ENCODE results near the gene ABCB9.

The ABCB9 gene

GRCh38 chr12:122998316-122998715, 32.1 kb upstream of the ABCB9 start:
- TF ChIP-seq CTCF (IDR thresholded peaks at IDR 0.05; ENCODE audit: insufficient read depth, missing control alignments): no peak
- FAIRE-seq (no peak), DNase-seq (ENCODE audit: insufficient read length, low spot score) (no peak)

- TF ChIP-seq CTCF (IDR thresholded peaks at IDR 0.05; ENCODE audit: insufficient read depth, missing control alignments): no peak
- no peak for FAIRE-seq
- no peak for DNase-seq (ENCODE audit: insufficient read length, low spot score)
Observed at GRCh38 chr12:122997343-122998250, 31.3 kb upstream of the ABCB9 start.

DNA sequence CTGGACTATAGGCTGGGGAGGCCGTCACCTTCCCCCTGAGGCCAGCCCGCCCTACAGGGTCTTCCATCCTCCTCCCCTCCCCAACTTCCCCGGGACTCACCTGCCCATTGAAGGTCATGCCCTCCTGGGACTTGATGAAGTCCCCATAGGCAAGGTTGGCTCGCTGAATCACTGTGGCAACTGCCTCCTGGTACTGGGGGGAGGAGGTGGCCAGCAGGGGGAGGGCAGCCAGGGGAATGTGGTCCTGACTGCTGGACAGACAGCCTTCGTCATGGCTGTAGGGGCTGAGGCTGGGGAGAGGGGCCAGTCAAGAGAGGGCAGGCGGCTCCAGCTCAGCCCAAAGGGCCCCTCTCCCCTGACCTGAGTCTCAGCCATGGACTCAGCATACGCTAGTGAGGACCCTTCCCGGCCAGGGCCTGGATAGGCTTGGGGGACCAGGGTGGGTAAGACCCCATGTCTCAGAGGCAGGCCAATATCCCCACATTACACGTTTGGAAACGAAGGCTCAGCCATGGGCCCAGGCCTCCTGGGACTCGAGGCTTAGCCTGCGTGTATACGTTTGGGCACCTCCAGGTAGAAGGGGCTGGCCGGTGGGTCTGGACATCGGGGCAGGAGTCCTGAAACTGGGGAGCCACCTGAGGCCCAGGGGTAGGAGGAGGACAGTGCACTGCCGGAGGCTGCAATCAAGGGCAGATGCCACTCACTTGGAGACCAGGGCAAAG, 30.5 kb upstream of the ABCB9 start:
- FAIRE-seq (no peak), DNase-seq (ENCODE audit: insufficient read length, low spot score) (no peak)
- TF ChIP-seq CTCF (IDR thresholded peaks at IDR 0.05; ENCODE audit: insufficient read depth, missing control alignments): no peak

GRCh38 chr12:122996188-122996601, 29.9 kb upstream of the ABCB9 start:
- DNase-seq (ENCODE audit: insufficient read length, low spot score): no peak
- TF ChIP-seq CTCF (IDR thresholded peaks at IDR 0.05; ENCODE audit: insufficient read depth, missing control alignments): no peak
- FAIRE-seq: no peak

GRCh38 chr12:122995503-122996187, 29.4 kb upstream of the ABCB9 start:
- FAIRE-seq: no peak
- TF ChIP-seq CTCF (IDR thresholded peaks at IDR 0.05; ENCODE audit: insufficient read depth, missing control alignments): no peak
- DNase-seq (ENCODE audit: insufficient read length, low spot score): no peak

DNA sequence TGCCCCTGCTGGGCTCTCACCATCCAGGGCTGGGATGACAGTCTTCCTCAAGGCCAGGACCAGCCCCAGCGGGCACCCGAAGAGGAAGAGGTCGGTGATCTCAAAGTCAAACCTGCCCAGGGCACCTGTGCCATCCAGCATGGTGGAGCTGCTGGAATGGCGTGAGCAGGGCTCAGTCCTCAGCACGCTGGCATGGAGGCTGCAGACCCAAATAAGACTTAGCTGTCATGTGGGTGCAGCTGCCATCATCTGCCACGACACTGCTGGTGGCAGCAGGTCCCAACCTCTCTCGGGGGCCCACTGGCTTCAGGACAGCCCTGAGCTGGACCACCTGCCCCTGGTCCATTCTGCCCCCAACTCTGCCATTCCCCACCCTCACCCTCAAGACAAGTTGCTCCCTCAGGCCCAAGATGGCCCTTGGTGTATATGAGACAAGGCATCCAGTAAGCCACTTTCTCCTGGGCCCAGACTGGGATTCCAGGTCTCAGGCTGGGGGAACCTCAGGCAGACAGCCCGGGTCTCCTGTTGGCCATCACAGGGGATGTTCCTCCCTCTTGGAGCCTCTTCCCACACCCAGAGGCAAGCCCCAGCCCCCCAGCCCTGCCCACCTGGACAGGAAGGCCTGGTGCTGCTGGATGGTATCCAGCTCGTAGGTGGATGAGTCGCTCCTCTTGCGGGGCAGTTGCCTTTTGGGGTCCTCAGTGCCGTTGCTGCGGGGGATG, 28.7 kb upstream of the ABCB9 start:
- FAIRE-seq (no peak), DNase-seq (ENCODE audit: insufficient read length, low spot score) (no peak)
- no peak for TF ChIP-seq CTCF (IDR thresholded peaks at IDR 0.05; ENCODE audit: insufficient read depth, missing control alignments)
